NT2/D1 (cell line): ENCODE results near the gene ATF7.

ENCODE experiments used
- DNase-seq: peaks from one replicate; pipeline ENCODE4 v3.0.0-alpha.2; 2011; ENCODE audit warnings: low read depth, low spot score
- H3K27me3 ChIP-seq: 2 replicates; pipeline ENCODE4 v1.6.0; 2011; ENCODE audit warnings: mild to moderate bottlenecking; ENCODE audit not compliant: insufficient read length, insufficient read depth
- H3K36me3 ChIP-seq: 2 replicates; pipeline ENCODE4 v1.6.1; 2011; ENCODE audit warnings: mild to moderate bottlenecking, low read length, mixed read lengths; ENCODE audit not compliant: insufficient read depth, insufficient read length
- H3K4me1 ChIP-seq: 2 replicates; pipeline ENCODE4 v1.5.1; 2011; ENCODE audit not compliant: insufficient read depth, insufficient read length
- H3K4me3 ChIP-seq: 2 replicates; pipeline ENCODE4 v1.5.1; 2011; ENCODE audit warnings: low read depth; ENCODE audit not compliant: insufficient read length
- H3K9ac ChIP-seq: 2 replicates; pipeline ENCODE4 v1.6.0; 2011; ENCODE audit warnings: low read depth; ENCODE audit not compliant: insufficient read length
- H3K9me3 ChIP-seq: 2 replicates; pipeline ENCODE4 v1.5.1; 2011; ENCODE audit warnings: mild to moderate bottlenecking, low read length; ENCODE audit not compliant: insufficient read depth
- SUZ12 ChIP-seq: IDR thresholded peaks from 2 replicates; pipeline ENCODE4 v1.6.1; 2011; ENCODE audit not compliant: insufficient read length, insufficient read depth; ENCODE audit errors: extremely low read depth
- YY1 ChIP-seq: IDR thresholded peaks from 2 replicates; pipeline ENCODE4 v1.6.1; 2011; ENCODE audit not compliant: insufficient read length, insufficient read depth
- ZNF274 ChIP-seq: IDR thresholded peaks from 2 replicates; pipeline ENCODE4 v1.6.1; 2011; ENCODE audit warnings: mild to moderate bottlenecking, low read depth, low read length

The ATF7 gene

GRCh38 chr12:53626702-53627169 lies 554 bp upstream of the ATF7 start:
- TF ChIP-seq ZNF274: no peak
- no peak for TF ChIP-seq YY1
- TF ChIP-seq SUZ12: no peak
- Histone ChIP-seq H3K36me3 (no peaks in the 10 kb centered on the region), H3K27me3 (no peaks in the 10 kb centered on the region), H3K9ac (peak overlapping the region; percentile 92), H3K4me3 (peak overlapping the region; percentile 71), H3K9me3 (no peaks in the 10 kb centered on the region), H3K4me1 (no peaks in the 10 kb centered on the region)
- DNase-seq: no peak

DNA sequence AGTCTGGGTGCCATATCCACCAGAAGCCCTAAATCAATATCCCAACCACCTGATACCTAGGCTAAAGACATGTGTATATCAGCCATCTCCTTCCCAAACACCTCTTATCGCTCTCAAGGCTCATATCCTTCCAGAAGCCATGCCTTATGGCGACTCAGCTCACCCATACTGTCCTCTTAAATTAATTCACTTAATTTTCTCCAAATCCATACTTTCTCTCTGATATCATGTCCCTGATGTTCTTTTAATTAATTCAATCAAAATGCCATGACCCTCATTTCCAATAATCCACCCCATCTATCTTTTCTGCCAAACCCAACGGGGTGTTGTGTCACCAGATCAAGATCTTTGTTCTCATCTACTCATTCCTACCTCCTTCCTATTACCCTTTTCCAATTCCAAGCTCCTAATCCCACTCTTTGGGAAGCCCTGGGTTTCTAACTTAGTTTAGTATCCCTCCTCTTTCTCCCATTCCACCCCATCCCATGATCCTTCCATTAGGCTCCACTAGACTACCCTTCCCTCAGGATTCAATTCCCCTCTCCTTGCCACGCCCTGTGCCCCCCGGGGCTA lies 723 bp downstream of the ATF7 start:
- peak overlapping the region; percentile 14 for H3K9ac ChIP-seq
- H3K27me3 ChIP-seq: no peaks in the 10 kb centered on the region
- DNase-seq: no peak
- H3K4me1 ChIP-seq: no peaks in the 10 kb centered on the region
- peak overlapping the region; percentile 31 for H3K4me3 ChIP-seq
- H3K9me3 ChIP-seq: no peaks in the 10 kb centered on the region
- H3K36me3 ChIP-seq: no peaks in the 10 kb centered on the region
- TF ChIP-seq YY1: no peak
- no peak for TF ChIP-seq ZNF274
- no peak for TF ChIP-seq SUZ12

GRCh38 chr12:53624956-53625355 lies 1.2 kb downstream of the ATF7 start:
- Histone ChIP-seq H3K36me3 (no peaks in the 10 kb centered on the region), H3K4me1 (no peaks in the 10 kb centered on the region), H3K27me3 (no peaks in the 10 kb centered on the region), H3K4me3 (peak overlapping the region; percentile 31), H3K9ac (no peak overlapping the region), H3K9me3 (no peaks in the 10 kb centered on the region)
- TF ChIP-seq SUZ12: no peak
- no peak for TF ChIP-seq ZNF274
- TF ChIP-seq YY1: no peak
- DNase-seq: no peak

- TF ChIP-seq ZNF274 (no peak), YY1 (no peak), SUZ12 (no peak)
- no peaks in the 10 kb centered on the region for H3K4me1 ChIP-seq
- H3K36me3 ChIP-seq: no peaks in the 10 kb centered on the region
- no peak for DNase-seq
- no peak overlapping the region for H3K9ac ChIP-seq
- no peaks in the 10 kb centered on the region for H3K9me3 ChIP-seq
- no peak overlapping the region for H3K4me3 ChIP-seq
- no peaks in the 10 kb centered on the region for H3K27me3 ChIP-seq
Observed at GRCh38 chr12:53624458-53624857, 1.7 kb downstream of the ATF7 start.

DNA sequence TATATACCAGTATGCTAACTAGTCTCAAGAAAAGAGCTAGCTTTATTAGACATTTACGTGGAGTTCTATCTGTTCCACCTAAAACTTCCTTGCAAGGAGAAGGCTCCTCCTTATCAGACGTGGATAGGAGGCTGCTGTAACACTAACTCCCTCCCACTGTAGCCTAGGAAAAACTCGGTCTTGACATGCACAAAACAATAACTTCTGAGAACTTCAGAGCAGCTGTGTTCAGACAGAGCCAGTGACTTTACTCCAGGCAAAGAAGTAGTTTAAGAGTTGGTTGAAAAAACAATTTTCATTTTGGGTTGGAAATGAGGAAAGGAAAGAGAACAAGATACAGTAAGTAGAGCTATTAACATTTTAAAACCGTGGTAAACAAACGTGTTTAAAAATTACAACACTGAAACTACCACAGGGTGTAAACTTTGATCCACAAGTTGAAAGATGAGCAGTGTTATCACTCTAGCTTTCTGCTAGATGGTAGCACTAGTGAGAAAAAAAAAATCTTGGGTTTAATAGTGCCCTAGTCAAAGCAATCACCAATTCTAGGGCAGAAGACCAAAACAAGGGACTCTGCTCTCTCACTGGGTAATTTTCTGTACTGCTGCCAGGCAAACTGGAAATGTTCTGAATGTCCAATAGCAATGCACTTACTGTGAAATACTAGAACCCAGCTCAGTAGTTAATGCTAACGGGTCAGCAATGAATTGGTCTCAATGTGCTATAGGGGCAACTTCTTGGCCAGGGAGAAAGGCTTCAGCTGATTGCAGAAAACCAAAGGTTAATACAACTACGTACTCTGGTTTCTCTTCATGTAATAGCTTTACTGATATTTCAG lies 2.4 kb downstream of the ATF7 start:
- H3K4me3 ChIP-seq: no peak overlapping the region
- H3K9ac ChIP-seq: no peak overlapping the region
- DNase-seq: no peak

DNA sequence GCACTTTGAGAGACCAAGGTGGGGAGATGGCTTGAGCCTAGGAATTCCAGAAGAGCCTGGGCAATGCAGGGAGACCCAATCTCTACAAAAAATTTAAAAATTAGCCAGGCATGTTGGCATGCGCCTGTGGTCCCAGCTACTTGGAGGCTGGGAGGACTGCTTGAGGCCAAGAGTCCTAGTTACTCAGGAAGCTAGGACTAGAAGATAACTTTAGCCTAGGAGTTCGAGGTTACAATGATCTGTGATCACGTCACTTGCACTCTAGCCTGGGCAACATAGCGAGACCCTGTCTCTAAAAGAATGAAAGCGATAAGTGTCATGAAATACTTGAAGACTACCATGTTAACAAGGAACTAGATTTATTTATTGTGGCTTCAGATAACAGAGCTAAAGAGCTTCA lies 3.5 kb downstream of the ATF7 start:
- TF ChIP-seq YY1 (no peak), SUZ12 (no peak), ZNF274 (no peak)
- DNase-seq: no peak
- Histone ChIP-seq H3K4me3 (no peak overlapping the region), H3K27me3 (no peaks in the 10 kb centered on the region), H3K9me3 (no peaks in the 10 kb centered on the region), H3K4me1 (no peaks in the 10 kb centered on the region), H3K9ac (no peak overlapping the region), H3K36me3 (no peaks in the 10 kb centered on the region)

More for the DNA sequence above, 2.4 kb downstream of the ATF7 start:
- no peaks in the 10 kb centered on the region for H3K36me3 ChIP-seq
- no peaks in the 10 kb centered on the region for H3K9me3 ChIP-seq
- no peaks in the 10 kb centered on the region for H3K27me3 ChIP-seq
- TF ChIP-seq YY1: no peak
- no peak for TF ChIP-seq ZNF274
- TF ChIP-seq SUZ12: no peak
- H3K4me1 ChIP-seq: no peaks in the 10 kb centered on the region

DNA sequence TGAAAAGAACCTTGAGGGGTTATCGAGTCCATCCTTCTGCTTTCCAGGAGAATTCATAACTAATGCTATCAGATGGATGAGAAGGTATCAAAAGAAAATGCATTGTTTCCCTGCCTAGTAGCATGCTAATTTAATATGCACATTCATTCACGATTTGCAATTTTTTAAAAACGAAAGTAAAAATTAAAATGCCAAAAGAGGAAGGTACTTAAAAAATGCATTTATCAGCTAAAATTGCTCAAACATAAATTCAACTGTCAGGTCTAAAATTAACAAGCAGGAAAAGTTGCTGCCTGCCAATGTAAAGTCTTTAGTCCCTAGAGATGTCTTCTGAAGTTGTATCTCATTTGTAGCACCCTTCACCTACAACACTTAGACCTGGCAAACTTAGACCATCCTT lies 7.9 kb downstream of the ATF7 start:
- H3K9ac ChIP-seq: no peak overlapping the region
- no peak overlapping the region for H3K4me3 ChIP-seq
- no peaks in the 10 kb centered on the region for H3K27me3 ChIP-seq
- TF ChIP-seq SUZ12 (no peak), YY1 (no peak), ZNF274 (no peak)
- DNase-seq: no peak
- H3K36me3 ChIP-seq: peaks cover 16% of the 10 kb centered on the region
- H3K4me1 ChIP-seq: no peaks in the 10 kb centered on the region
- H3K9me3 ChIP-seq: no peaks in the 10 kb centered on the region

DNA sequence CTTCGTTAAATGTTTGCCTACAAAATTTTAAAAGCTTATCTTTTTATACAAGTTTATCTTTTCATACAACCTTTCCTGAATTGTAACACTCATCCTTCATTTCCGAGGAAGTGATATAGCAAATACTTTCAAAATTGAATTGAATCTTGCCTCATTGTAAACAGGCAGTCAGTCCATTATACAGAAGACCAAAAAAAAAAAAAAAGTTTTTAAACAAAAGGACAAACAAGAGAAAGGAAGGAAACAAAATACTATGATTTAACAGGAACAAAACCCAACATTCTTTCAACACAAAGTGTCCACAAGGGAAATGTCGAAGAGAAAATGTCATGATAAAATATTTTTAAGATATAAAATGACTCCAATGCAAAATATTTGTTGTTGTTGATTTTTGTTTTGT lies 8.5 kb downstream of the ATF7 start:
- Histone ChIP-seq H3K4me1 (no peaks in the 10 kb centered on the region), H3K36me3 (peaks cover 16% of the 10 kb centered on the region), H3K27me3 (no peaks in the 10 kb centered on the region), H3K9me3 (no peaks in the 10 kb centered on the region), H3K4me3 (no peak overlapping the region), H3K9ac (no peak overlapping the region)
- TF ChIP-seq ZNF274 (no peak), SUZ12 (no peak), YY1 (no peak)
- DNase-seq: no peak
